GM23338 (cell line): Measurements from ENCODE around the gene INSL3.
A peak's percentile ranks its signal among the peaks of the same experiment; 100 is the strongest.

ENCODE experiments used
- CREB1 ChIP-seq: fragments of 250-450 bp; sonication (Bioruptor Pico); IDR thresholded peaks from 2 replicates; pipeline ENCODE4 v1.5.0; 2020; ENCODE audit warnings: low read depth, mild to moderate bottlenecking, moderate library complexity
- EZH2 ChIP-seq: fragments of 200-600 bp; sonication (generic); IDR thresholded peaks from one replicate; pipeline ENCODE4 v1.8.0; 2017; ENCODE audit warnings: antibody characterized with exemption, mild to moderate bottlenecking, low read depth; ENCODE audit not compliant: unreplicated experiment
- EZH2phosphoT487 ChIP-seq: fragments of 200-600 bp; sonication (generic); IDR thresholded peaks from one replicate; pipeline ENCODE4 v1.8.1; 2018; ENCODE audit warnings: antibody characterized with exemption; ENCODE audit not compliant: unreplicated experiment
- POLR2AphosphoS5 ChIP-seq: IDR thresholded peaks from 2 replicates; pipeline ENCODE4 v1.6.1; 2016; ENCODE audit warnings: antibody characterized with exemption, low read depth
- TF ChIP-seq, protein P1 (sequence below), 2 experiments: fragments of 200-600 bp in 1 of 2; sonication (generic) in 1 of 2; conservative IDR thresholded peaks; 2 replicates each; pipeline versions ENCODE4 v1.5.1 to v1.6.1; 2016 to 2017; ENCODE audit warnings: antibody characterized with exemption in 2 of 2, low read depth in 2 of 2, mild to moderate bottlenecking in 2 of 2, moderate library complexity in 1 of 2
- TF ChIP-seq, protein P2 (sequence below): IDR thresholded peaks from 2 replicates; pipeline ENCODE4 v1.6.1; 2016; ENCODE audit warnings: antibody characterized with exemption

DNA sequence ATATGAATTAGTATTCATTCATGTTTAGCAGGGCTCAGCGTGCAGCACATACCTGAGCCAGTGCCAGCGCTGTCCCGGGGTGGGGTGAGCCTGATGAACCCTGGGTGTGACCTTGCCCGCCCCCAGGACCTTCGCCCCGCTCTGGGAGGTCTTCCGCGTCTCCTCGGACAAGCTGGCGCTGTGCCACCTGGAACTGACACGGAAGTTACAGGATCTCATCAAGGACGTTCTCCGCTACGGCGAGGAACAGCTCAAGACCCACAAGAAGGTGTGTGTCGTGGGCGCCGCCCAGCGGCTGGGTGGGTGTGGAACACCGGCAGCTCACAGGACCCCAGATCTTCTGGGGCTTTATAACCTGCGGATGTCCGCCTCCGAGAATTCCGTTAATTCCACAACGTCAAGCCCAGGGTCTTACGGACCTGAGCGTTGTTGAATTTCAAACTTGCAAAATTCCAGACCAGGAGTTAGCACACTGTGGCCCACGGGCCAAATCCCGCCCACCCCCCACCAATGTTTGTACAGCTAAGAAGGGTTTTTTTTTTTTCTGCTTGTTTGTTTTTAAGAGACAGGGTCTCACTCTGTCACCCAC is 54.7 kb downstream of the INSL3 start:
- TF ChIP-seq, protein P1, sequence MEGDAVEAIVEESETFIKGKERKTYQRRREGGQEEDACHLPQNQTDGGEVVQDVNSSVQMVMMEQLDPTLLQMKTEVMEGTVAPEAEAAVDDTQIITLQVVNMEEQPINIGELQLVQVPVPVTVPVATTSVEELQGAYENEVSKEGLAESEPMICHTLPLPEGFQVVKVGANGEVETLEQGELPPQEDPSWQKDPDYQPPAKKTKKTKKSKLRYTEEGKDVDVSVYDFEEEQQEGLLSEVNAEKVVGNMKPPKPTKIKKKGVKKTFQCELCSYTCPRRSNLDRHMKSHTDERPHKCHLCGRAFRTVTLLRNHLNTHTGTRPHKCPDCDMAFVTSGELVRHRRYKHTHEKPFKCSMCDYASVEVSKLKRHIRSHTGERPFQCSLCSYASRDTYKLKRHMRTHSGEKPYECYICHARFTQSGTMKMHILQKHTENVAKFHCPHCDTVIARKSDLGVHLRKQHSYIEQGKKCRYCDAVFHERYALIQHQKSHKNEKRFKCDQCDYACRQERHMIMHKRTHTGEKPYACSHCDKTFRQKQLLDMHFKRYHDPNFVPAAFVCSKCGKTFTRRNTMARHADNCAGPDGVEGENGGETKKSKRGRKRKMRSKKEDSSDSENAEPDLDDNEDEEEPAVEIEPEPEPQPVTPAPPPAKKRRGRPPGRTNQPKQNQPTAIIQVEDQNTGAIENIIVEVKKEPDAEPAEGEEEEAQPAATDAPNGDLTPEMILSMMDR (conservative IDR thresholded peaks at IDR 0.05; ENCODE audit: low read depth in 2 of 2) = peak; percentile 85 to 99
- TF ChIP-seq POLR2AphosphoS5 = no peak
- TF ChIP-seq EZH2phosphoT487 = no peak
- no peak for TF ChIP-seq EZH2
- TF ChIP-seq CREB1 (CRISPR knock-in tag) = no peak
- TF ChIP-seq, protein P2, sequence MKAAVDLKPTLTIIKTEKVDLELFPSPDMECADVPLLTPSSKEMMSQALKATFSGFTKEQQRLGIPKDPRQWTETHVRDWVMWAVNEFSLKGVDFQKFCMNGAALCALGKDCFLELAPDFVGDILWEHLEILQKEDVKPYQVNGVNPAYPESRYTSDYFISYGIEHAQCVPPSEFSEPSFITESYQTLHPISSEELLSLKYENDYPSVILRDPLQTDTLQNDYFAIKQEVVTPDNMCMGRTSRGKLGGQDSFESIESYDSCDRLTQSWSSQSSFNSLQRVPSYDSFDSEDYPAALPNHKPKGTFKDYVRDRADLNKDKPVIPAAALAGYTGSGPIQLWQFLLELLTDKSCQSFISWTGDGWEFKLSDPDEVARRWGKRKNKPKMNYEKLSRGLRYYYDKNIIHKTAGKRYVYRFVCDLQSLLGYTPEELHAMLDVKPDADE = 0 out of 2 replicates have a peak, but pooled peaks have one; percentile 23
